SH-SY5Y (cell line): ENCODE results near the gene CD180.

ENCODE experiments used
- GATA2 ChIP-seq: IDR thresholded peaks from 2 replicates; pipeline ENCODE4 v1.6.1; 2011; ENCODE audit warnings: mild to moderate bottlenecking, low read depth, low read length
- GATA3 ChIP-seq: IDR thresholded peaks from 2 replicates; pipeline ENCODE4 v1.6.1; 2011; ENCODE audit warnings: low read depth, mild to moderate bottlenecking, low read length, moderate library complexity

DNA sequence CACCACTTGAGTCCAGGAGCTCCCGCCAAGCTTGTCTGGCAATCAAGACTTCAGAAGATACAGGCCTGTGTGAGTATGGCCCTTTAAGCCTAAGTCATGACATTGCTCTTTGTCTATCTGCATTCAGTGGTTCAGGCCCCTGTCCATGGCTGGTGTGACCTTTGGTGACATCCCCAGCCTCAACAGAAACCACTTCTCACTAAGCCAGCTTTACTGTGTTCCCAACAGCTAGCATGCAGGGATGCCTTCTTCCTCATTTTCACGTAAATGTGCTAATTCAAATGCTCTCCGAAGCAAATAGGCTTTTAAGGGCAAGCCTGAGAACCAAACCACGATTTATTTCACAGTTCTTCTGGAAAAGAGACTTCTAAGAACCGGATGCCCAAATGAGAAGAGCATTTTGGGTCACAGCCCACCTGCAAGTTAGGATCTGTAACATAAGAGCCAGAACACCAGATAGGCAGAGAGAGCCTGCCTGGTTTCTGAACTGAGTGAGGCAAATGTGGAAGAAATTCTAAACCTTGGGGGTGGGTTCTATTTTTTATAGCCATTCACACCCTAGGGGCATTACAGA lies 14.9 kb downstream of the CD180 start:
- TF ChIP-seq GATA3 (no peak), GATA2 (no peak)
